ENCODE measurements around the gene YARS2. TPM values are rescaled to one million over a fixed set of nuclear protein-coding genes. Genes with fewer than 3 reads are reported as not detected.

The YARS2 gene
- total RNA-seq, 4 donors from 2014 or later = 12.3 to 15.0 (median 14.7) TPM

GRCh38 chr12:32714772-32715171, 40.9 kb downstream of the YARS2 start:
- no peak overlapping the region for H3K27ac ChIP-seq (replicated peaks in 1 of 4)
- H3K4me3 ChIP-seq = no peak overlapping the region
- H3K36me3 ChIP-seq = peaks cover 13 to 83% (median 49%) of the 10 kb centered on the region in 4 donors
- WGBS = 93% methylated on average over 4 of the region's 4 CpGs
- intact Hi-C loops (cut with DNase I) = no loop called here
- no peak for DNase-seq (ENCODE audit: extremely low spot score)
- TF ChIP-seq POLR2A (IDR thresholded peaks at IDR 0.05; ENCODE audit: low read depth) (no peak), EP300 (IDR thresholded peaks at IDR 0.05) (no peak), POLR2AphosphoS5 (IDR thresholded peaks at IDR 0.05) (no peak)
- TF ChIP-seq, protein P1, sequence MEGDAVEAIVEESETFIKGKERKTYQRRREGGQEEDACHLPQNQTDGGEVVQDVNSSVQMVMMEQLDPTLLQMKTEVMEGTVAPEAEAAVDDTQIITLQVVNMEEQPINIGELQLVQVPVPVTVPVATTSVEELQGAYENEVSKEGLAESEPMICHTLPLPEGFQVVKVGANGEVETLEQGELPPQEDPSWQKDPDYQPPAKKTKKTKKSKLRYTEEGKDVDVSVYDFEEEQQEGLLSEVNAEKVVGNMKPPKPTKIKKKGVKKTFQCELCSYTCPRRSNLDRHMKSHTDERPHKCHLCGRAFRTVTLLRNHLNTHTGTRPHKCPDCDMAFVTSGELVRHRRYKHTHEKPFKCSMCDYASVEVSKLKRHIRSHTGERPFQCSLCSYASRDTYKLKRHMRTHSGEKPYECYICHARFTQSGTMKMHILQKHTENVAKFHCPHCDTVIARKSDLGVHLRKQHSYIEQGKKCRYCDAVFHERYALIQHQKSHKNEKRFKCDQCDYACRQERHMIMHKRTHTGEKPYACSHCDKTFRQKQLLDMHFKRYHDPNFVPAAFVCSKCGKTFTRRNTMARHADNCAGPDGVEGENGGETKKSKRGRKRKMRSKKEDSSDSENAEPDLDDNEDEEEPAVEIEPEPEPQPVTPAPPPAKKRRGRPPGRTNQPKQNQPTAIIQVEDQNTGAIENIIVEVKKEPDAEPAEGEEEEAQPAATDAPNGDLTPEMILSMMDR (IDR thresholded peaks at IDR 0.05) = no peak
- no peaks in the 10 kb centered on the region for H3K27me3 ChIP-seq
- H3K4me1 ChIP-seq = no peaks in the 10 kb centered on the region
- H3K9me3 ChIP-seq = no peaks in the 10 kb centered on the region

- Histone ChIP-seq H3K36me3 (peaks cover 12 to 65% (median 41%) of the 10 kb centered on the region in 4 donors), H3K4me3 (no peak overlapping the region), H3K27me3 (no peaks in the 10 kb centered on the region), H3K27ac (replicated peaks in 1 of 4) (no peak overlapping the region), H3K4me1 (peaks cover 0 to under 1% (median 0%) of the 10 kb centered on the region in 4 donors), H3K9me3 (no peaks in the 10 kb centered on the region)
- WGBS = 100% methylated on average over 2 of the region's 2 CpGs
- intact Hi-C loops (cut with DNase I) = no loop called here
- no peak for DNase-seq (ENCODE audit: extremely low spot score)
- TF ChIP-seq, protein P1 (IDR thresholded peaks at IDR 0.05) = no peak
- TF ChIP-seq POLR2A (IDR thresholded peaks at IDR 0.05; ENCODE audit: low read depth) (no peak), EP300 (IDR thresholded peaks at IDR 0.05) (no peak), POLR2AphosphoS5 (IDR thresholded peaks at IDR 0.05) (no peak)
Measured at GRCh38 chr12:32708926-32709325, 46.8 kb downstream of the YARS2 start.

DNA sequence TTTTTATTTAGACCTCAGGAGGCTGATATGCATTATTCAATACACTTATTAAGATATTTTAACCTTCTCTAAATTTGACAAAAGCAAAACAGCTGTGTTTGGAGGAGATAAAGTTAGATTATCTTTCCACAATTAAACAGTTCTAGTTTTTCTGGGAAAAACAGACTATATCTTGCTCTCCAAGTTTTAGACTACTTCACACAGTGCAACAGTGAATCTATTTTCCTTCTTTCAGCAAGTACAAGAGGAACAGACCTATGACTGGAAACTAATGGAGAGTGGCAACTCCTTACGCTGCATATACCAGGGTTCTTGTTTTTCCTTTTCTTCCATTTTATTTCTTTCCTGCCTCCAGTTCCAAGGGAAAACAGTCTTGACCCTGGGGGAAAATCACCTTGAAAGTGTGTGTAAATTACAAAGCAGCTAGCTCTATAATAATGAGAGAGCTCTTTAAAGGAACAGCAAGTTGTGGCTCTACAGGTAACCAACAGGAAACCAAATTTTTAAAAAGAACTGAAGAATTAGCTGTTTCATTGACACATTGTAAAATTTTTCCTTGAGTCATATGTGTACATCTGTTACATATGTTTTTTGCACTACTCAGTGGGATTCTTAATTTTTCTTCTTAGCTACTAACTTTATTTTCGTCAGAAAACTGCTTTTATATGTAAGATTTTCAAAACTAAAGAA, 49.2 kb downstream of the YARS2 start:
- intact Hi-C loops (cut with DNase I) = no loop called here
- Histone ChIP-seq H3K36me3 (peaks cover 8 to 44% (median 29%) of the 10 kb centered on the region in 4 donors), H3K9me3 (no peaks in the 10 kb centered on the region), H3K27ac (replicated peaks in 1 of 4) (no peak overlapping the region), H3K4me1 (peaks cover 0 to 3% (median 0%) of the 10 kb centered on the region in 4 donors), H3K27me3 (no peaks in the 10 kb centered on the region), H3K4me3 (no peak overlapping the region)
- TF ChIP-seq, protein P1 (IDR thresholded peaks at IDR 0.05) = no peak
- TF ChIP-seq POLR2AphosphoS5 (IDR thresholded peaks at IDR 0.05) (no peak), POLR2A (IDR thresholded peaks at IDR 0.05; ENCODE audit: low read depth) (no peak), EP300 (IDR thresholded peaks at IDR 0.05) (no peak)
- no peak for DNase-seq (ENCODE audit: extremely low spot score)
- WGBS = 96% methylated on average over 2 of the region's 2 CpGs

GRCh38 chr12:32705783-32706182, 49.9 kb downstream of the YARS2 start:
- H3K4me3 ChIP-seq = no peak overlapping the region
- DNase-seq (ENCODE audit: extremely low spot score) = no peak
- TF ChIP-seq, protein P1 (IDR thresholded peaks at IDR 0.05) = no peak
- TF ChIP-seq POLR2A (IDR thresholded peaks at IDR 0.05; ENCODE audit: low read depth) = no peak
- no peak for TF ChIP-seq POLR2AphosphoS5 (IDR thresholded peaks at IDR 0.05)
- TF ChIP-seq EP300 (IDR thresholded peaks at IDR 0.05) = no peak
- peaks cover 6 to 39% (median 24%) of the 10 kb centered on the region in 4 donors for H3K36me3 ChIP-seq
- intact Hi-C loops (cut with DNase I) = no loop called here
- peaks cover 0 to 3% (median 0%) of the 10 kb centered on the region in 4 donors for H3K4me1 ChIP-seq
- H3K9me3 ChIP-seq = no peaks in the 10 kb centered on the region
- no peak overlapping the region for H3K27ac ChIP-seq (replicated peaks in 1 of 4)
- H3K27me3 ChIP-seq = no peaks in the 10 kb centered on the region

All from esophagus muscularis mucosa (tissue), 4 donors.